K562 (cell line): ENCODE results near the gene CBX1.

Experiments used
- ATF1 ChIP-seq, 2 experiments: fragments of 450-650 bp in 1 of 2; IDR thresholded peaks; 2 replicates each; pipeline ENCODE4 v1.6.1; 2016; ENCODE audit warnings: missing compliant biosample characterization in 1 of 2, missing genetic modification characterization in 1 of 2
- CTCF ChIP-seq, 3 experiments: IDR thresholded peaks in 2 of 3; conservative IDR thresholded peaks in 1 of 3; 2 replicates each; pipeline ENCODE4 v1.5.1; 2011 to 2012; ENCODE audit warnings: low read length in 3 of 3, mild to moderate bottlenecking in 3 of 3, control low read depth in 2 of 3, improper control_type of control experiment in 1 of 3, inconsistent platforms in 1 of 3, low read depth in 1 of 3, mixed read lengths in 1 of 3, moderate library complexity in 1 of 3; ENCODE audit not compliant: insufficient read depth in 2 of 3
- EP300 ChIP-seq: IDR thresholded peaks from 2 replicates; pipeline ENCODE4 v1.6.1; 2012; ENCODE audit warnings: low read length, improper control_type of control experiment
- KLF1 ChIP-seq: fragments of 450-650 bp; IDR thresholded peaks from 2 replicates; pipeline ENCODE4 v1.6.1; 2016; ENCODE audit warnings: missing genetic modification characterization, missing compliant biosample characterization
- MECOM ChIP-seq: fragments of 250-450 bp; sonication (Bioruptor Pico); IDR thresholded peaks from 2 replicates; pipeline ENCODE4 v1.8.0; 2022; ENCODE audit warnings: inconsistent platforms
- SFPQ ChIP-seq: fragments of 200-400 bp; formaldehyde crosslinking; IDR thresholded peaks from 2 replicates; pipeline ENCODE4 v1.6.1; 2017; ENCODE audit warnings: mild to moderate bottlenecking, low read depth, low read length, moderate library complexity
- SIN3A ChIP-seq, 2 experiments: fragments of 150-350 bp in 1 of 2; IDR thresholded peaks; 2 replicates each; pipeline ENCODE4 v1.6.1; 2011 to 2016; ENCODE audit warnings: borderline replicate concordance in 2 of 2, low read depth in 2 of 2, low read length in 2 of 2, mild to moderate bottlenecking in 2 of 2, moderate library complexity in 2 of 2; ENCODE audit not compliant: control insufficient read depth in 1 of 2
- SMARCA4 ChIP-seq: fragments of 450-650 bp; IDR thresholded peaks from 2 replicates; pipeline ENCODE4 v1.6.1; 2016
- TCF7L2 ChIP-seq: fragments of 150-350 bp; IDR thresholded peaks from 2 replicates; pipeline ENCODE4 v1.6.1; 2016; ENCODE audit warnings: low read depth, mild to moderate bottlenecking, low read length, moderate library complexity
- UBTF ChIP-seq, 2 experiments: IDR thresholded peaks; 2 replicates each; pipeline ENCODE4 v1.6.1; 2012; ENCODE audit warnings: improper control_type of control experiment in 2 of 2, low read depth in 2 of 2, low read length in 2 of 2, borderline replicate concordance in 1 of 2
- YBX1 ChIP-seq: fragments of 450-650 bp; IDR thresholded peaks from 2 replicates; pipeline ENCODE4 v1.7.1; 2016; ENCODE audit warnings: mild to moderate bottlenecking
- ZNF274 ChIP-seq: IDR thresholded peaks from 2 replicates; pipeline ENCODE4 v1.6.1; 2011; ENCODE audit warnings: low read depth, mild to moderate bottlenecking, low read length, moderate library complexity, borderline replicate concordance

- TF ChIP-seq SIN3A (IDR thresholded peaks at IDR 0.05; ENCODE audit: borderline replicate concordance in 2 of 2, control insufficient read depth in 1 of 2, low read depth in 2 of 2, low read length in 2 of 2) = no peak
- TF ChIP-seq ATF1 (CRISPR knock-in tag; IDR thresholded peaks at IDR 0.05) = no peak
- TF ChIP-seq ATF1 (tag; IDR thresholded peaks at IDR 0.05) = no peak
- TF ChIP-seq TCF7L2 = no peak
- TF ChIP-seq YBX1 = no peak
- no peak for TF ChIP-seq UBTF (IDR thresholded peaks at IDR 0.05; ENCODE audit: borderline replicate concordance in 1 of 2, low read depth in 2 of 2, low read length in 2 of 2)
- no peak for TF ChIP-seq CTCF (IDR thresholded peaks at IDR 0.05 in 2 of 3, conservative IDR thresholded peaks at IDR 0.05 in 1 of 3; ENCODE audit: insufficient read depth in 2 of 3, low read depth in 1 of 3, low read length in 3 of 3)
- TF ChIP-seq SFPQ = no peak
- no peak for TF ChIP-seq KLF1 (tag)
- no peak for TF ChIP-seq MECOM (CRISPR knock-in tag)
- no peak for TF ChIP-seq EP300
- TF ChIP-seq SMARCA4 = no peak
- TF ChIP-seq ZNF274 = no peak
These were observed 55.0 kb downstream of the CBX1 start for GRCh38 chr17:48046296-48046695.
